ENCODE results near the gene DNAJC3.
"Not testable (repeated sequence)": the region's sequence is repeated elsewhere in the genome, so short reads cannot be mapped to it uniquely, and the experiment has no call there.

DNA sequence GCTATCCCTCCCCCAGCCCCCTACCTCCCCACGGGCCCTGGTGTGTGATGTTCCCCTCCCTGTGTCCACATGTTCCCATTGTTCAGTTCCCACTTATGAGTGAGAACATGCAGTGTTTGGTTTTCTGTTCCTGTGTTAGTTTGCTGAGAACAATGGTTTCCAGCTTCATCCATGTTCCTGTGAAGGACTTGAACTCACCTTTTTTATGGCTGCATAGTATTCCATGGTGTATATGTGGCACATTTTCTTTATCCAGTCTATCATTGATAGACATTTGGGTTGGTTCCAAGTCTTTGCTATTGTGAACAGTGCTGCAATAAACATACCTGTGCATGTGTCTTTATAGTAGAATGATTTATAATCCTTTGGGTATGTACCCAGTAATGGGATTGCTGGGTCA is 105.0 kb downstream of the DNAJC3 start:
- TF ChIP-seq, protein P1, sequence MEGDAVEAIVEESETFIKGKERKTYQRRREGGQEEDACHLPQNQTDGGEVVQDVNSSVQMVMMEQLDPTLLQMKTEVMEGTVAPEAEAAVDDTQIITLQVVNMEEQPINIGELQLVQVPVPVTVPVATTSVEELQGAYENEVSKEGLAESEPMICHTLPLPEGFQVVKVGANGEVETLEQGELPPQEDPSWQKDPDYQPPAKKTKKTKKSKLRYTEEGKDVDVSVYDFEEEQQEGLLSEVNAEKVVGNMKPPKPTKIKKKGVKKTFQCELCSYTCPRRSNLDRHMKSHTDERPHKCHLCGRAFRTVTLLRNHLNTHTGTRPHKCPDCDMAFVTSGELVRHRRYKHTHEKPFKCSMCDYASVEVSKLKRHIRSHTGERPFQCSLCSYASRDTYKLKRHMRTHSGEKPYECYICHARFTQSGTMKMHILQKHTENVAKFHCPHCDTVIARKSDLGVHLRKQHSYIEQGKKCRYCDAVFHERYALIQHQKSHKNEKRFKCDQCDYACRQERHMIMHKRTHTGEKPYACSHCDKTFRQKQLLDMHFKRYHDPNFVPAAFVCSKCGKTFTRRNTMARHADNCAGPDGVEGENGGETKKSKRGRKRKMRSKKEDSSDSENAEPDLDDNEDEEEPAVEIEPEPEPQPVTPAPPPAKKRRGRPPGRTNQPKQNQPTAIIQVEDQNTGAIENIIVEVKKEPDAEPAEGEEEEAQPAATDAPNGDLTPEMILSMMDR (IDR thresholded peaks at IDR 0.05): not testable (repeated sequence)
- not testable (repeated sequence) for TF ChIP-seq SIN3A (IDR thresholded peaks at IDR 0.05; ENCODE audit: borderline replicate concordance, insufficient read depth, low read depth, low read length); POLR2AphosphoS5 (IDR thresholded peaks at IDR 0.05; ENCODE audit: low read depth, low read length)

Data from Panc1 (cell line).